ENCODE data around the gene HJV.
"Not testable (repeated sequence)": the region's sequence is repeated elsewhere in the genome, so short reads cannot be mapped to it uniquely, and the experiment has no call there.

Gene HJV, protein sequence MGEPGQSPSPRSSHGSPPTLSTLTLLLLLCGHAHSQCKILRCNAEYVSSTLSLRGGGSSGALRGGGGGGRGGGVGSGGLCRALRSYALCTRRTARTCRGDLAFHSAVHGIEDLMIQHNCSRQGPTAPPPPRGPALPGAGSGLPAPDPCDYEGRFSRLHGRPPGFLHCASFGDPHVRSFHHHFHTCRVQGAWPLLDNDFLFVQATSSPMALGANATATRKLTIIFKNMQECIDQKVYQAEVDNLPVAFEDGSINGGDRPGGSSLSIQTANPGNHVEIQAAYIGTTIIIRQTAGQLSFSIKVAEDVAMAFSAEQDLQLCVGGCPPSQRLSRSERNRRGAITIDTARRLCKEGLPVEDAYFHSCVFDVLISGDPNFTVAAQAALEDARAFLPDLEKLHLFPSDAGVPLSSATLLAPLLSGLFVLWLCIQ

DNA sequence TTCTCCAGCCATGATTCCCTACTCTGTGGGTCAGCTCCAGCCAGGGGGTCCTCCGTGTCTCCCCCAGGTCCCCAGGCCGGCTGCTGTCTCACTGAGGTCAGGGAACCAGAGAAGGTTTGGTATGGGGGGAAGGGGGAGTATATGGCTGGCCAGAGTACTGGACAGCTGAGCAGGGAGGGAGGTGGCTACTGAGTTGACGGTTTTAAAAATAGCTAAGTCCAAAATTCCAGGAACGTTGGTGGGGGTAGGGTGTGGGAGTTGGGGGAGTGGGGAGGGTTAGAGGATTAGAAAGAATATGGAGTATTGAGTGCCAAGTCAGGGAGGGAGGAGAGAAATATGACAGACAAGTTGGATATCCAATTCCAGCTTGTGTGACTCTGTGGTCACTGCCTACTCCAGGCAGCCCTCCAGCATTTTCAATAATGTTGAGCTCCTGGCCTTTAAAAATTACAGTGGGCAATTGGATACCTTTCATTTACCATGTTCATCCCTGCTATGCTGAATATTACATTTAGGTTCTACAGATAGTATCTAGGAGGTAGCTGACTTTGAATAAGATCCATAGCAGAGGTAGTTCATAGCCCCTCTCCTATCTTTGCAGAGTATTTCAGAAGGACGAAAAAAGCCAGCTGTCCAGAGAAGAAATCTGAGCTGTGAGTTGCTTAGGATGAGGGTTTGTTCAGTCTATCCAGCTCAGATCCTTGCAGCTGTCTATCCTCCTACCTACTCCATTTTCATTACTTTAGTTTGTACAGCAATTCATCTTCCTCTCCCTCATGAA is at the start of gene HJV:
Gene HJV, minus strand, starts transcription at position 114 of the 781 bp plus-strand sequence. CDS start 1,504 bp downstream, outside the sequence.
- no peak for FAIRE-seq

DNA sequence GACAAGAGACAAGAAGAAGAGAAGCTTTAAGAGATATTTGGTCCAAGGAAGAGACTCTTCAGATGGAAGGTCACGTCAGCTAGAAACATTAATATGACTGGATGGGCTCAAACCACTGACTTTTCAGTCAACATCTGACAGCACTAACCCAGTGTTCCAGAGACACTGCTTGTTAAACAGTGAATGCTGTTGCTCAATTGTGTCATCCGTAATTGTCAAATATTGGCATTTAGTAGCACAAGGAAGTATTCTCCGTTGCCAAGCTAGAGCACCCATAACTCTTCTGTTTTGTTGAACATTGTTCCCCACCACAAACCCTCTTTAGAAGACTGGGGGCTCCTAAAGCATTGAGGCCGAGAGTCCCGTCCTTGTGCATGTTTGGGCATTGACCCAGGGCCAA is 37.6 kb upstream of the HJV start:
- FAIRE-seq = not testable (repeated sequence)

DNA sequence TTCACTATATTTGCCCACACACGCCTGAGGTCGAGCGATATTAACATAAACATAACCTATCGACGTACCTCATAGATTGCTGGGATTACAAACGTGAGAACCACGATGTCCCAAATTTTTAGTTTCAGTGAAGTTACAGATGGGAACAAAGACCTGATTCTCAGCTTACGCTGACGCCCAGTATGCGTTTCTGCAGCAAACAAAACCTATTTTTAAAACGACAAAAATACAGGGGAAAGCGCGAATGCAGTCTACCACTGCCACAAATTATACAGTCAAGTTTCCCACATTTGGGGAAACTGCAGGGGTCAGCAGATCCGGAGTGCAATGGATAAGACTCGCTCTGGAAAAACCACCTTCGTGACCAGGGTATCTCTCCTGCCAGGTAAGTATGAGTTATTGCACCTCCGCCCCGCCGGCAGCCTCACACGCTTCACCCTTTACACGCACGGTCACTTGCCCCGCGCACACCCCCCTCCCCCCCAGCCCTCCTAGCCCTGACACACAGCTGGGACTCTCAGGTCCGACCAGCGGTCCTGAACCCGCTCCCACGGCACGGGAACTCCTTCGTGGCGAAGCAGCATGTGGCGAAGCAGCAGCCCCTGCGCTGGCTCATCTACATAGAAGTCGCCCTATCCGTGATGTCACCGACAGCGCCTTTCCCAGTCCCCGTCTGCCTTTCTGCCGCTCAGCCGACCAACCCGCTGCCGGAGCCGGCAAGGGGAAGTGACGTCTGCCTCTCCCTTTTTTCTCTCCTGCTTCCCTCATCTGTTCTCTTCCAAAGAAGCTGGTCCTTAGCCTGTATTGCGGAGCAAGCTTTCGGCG is 30.5 kb upstream of the HJV start:
- not testable (repeated sequence) for FAIRE-seq

DNA sequence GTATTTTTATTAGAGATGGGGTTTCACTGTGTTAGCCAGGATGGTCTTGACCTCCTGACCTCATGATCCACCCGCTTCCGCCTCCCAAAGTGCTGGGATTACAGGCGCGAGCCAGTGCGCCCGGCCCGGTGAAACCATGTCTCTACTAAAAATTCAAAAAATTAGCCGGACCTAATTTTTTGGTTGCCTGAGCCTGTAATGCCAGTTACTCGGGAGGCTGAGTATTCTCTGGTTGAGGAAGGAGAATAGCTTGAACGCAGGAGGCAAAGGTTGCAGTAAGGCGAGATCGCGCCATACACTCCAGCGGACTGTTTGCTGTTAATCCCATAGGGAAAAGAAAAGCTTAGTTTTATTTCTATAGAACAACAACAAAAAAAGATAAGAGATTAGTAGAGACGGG is 29.9 kb upstream of the HJV start:
- FAIRE-seq = no peak

DNA sequence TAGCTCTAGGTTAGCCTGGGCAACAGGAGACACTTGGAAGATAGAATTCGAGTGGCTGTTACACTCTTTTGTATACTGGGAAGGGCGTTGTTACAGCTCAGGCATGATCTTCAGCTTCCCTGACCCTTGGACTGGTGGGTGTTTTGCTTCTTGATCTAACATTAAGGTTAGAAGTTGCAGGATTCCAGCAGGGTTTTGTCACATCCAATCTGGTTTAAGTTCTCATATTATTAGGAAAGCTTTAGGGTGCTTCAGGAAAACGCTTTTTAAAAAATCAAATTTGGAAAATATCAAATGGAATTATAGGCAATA is 29.1 kb upstream of the HJV start:
- not testable (repeated sequence) for FAIRE-seq

DNA sequence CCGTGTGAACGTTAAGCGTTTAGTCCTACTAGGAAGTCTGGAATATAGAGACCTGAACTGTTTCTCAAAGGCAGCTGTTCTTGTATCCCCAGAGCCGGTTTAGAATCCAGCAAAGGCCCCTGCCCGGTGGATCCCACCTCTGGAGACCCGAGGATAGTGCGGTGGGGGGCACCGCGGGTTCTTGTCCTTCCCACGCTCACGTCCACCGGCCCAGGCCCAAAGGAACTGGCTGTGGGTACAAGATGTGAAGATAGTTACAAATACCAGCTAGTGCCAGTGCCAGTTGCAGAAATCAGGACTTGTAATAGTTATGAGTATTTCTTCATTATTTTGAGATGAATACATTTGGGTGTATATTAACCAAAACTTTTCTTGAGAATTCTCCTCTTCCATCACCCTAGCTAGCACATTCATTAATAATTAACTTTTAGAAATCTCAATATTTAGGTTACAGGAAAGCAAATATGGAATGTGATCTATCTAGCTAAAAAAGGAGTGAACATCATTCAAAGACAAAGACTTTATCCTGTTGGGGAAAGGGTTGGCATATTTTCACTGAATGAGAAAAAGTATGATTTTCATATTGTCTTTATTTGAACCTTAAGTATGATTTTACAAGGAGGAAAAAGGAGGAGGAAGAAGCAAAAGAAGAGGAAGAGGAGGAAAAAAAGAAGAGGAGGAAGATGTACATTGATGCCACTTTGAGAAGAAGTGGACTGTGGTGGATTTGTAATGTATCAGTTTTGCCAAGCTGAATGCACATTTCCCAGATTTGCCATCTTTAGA is 28.5 kb upstream of the HJV start:
- FAIRE-seq = not testable (repeated sequence)

DNA sequence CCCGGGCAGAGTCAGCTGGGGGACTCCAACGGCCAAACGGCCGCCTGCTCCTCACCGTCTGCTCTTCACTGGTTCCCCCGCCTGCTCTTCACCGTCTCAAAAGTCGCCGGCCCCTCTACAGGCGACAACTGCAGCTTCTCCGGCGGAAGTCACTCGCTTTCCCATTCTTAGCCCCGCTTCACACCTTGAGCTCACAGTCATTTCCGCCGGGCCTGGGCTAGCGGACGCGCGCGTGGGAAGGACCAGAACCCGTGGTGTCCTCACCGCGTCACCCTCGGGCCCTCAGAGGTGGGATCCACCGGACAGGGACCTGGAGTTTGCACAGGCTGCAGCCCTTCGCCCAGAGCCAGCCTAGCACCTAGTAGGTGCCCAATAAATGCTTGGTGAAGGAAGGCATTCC is 27.9 kb upstream of the HJV start:
- FAIRE-seq = no peak

DNA sequence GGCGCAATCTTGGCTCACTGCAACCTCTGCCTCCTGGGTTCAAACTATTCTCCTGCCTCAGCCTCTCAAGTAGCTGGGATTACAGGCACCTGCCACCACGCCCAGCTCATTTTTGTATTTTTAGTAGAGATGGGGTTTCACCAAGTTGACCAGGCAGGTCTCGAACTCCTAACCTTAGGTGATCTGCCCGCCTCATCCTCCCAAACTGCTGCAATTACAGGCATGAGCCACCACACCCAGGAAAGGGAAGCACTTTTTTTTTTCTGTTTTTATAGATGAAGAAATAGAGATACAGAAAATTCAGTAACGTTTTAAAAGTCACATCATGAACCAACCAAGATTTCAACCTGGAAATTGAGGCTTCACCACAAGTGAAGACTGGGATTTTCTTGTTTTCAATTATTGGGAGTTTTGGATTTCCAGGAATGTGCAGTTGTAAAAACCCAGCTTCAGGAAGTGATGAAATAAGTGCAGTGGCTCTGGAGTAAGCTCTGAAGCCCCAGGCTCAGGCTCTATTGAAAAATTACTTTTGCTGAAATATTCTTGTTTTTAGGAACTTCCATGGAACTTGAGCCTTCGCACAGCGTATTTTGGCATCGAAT is 27.1 kb upstream of the HJV start:
- not testable (repeated sequence) for FAIRE-seq

DNA sequence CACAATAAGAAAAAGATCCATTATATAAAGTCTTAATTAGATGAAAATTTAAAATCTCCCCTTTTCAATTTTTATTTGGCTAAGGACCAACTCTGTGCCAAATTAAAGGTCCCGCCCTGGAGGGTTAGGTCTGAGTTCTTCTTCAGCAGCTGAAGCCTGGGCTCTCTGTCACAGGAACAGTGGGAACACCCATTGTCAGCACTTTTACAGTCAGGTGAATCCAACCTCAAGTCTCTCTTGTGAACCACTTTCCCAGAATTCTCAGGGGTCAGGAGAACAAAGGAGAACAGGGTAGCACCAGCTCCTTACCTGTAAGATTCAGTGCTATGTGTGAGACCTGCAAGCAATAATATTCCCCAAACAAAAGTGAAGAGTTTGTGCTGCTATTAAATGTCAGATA is 25.1 kb upstream of the HJV start:
- FAIRE-seq = no peak

DNA sequence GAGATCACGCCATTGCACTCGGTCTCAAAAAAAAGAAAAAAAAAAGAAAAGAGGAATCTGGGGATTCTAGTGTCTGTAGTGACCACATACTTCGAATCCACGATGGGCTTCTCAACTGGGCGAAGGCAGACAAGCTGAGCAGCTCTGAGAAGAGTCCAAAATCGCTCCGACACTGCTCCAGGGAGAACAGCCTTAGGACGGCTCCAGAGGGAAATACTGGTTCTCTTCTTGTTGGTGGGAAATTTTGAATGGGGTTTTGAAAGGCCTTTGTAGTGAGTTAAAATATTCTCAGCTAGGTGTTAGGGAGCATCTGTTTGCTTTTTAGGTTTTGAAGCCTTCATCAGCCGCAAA is 18.3 kb upstream of the HJV start:
- no peak for FAIRE-seq

DNA sequence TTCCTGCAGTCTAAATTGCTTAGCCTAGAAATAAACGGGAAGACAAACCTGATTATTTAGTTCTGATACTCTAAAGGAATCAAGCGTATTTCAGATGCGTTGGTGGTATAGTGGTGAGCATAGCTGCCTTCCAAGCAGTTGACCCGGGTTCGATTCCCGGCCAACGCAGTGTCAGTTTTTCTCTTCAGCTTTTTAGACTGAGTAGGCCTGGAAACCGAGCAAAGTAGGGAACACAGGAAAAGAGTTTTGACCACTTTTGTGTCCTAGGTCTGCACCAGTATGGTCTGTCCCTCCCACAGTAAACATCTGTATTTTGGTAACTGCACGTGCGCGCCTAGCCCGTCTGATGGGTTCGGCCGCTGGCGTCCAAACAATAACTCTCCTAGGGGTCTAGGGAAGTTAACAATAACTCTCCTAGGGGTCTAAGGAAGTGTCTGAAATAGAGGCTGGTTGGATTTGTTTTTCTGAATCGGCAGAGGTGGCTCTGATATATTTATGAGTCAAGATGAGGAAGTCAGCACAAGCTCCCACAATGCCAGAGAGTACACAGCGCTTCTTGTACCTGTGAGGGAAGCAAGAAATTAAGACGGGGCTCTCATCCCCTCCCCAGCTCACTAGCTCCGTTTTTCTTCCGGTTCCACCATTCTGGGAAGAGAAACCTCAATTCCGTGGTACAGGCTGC is 15.6 kb upstream of the HJV start:
- FAIRE-seq = peak; percentile 99

DNA sequence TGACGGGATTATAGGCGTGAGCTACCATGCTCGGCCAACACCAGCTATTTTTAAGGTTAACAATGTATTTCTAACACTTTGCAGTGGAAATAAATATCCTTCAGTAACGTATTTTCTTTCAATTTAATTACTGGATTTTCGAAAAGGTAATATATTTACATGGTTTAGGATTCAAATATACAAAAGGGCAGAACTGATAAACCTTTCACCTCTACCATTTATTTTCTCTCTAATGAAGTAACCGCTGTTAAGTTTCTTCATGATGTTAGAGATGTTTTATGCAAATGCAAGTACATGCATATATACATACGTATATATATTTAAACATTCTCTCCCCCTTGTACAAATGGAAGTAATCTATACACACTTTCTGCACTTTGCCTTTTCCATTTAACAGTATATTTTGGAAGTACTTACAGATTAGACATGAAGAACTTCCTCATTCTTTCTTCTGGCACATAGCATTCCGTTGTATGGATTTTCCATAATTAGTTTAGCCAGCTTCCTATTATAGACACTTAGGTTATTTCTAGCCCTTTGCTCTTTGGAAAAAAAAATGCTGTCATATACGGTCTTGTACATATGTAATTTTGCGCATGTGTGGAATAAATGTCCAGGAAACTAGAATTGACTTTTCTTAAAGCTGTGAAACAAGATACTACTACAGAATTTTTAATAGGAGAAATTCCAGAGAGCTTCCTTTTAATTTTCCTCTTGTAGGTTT is 14.9 kb upstream of the HJV start:
- no peak for FAIRE-seq

DNA sequence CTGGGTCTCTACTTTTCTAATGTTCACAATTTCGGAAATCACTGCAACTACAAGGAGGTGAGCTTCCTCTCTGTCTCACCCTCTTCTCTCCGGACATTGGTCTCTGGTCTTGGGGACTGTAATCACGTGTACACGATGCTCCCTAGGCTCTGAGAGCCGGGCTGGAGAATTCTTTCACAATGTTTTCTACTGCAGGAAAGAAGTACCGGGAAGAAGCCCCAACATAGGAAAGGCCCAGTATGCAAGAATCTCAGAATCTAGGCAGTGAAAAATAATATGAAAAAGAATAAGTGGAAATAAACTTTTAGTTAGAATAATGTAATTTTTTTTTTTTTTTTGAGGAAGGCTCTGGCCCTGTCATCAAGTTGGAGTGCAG is 13.5 kb upstream of the HJV start:
- no peak for FAIRE-seq

DNA sequence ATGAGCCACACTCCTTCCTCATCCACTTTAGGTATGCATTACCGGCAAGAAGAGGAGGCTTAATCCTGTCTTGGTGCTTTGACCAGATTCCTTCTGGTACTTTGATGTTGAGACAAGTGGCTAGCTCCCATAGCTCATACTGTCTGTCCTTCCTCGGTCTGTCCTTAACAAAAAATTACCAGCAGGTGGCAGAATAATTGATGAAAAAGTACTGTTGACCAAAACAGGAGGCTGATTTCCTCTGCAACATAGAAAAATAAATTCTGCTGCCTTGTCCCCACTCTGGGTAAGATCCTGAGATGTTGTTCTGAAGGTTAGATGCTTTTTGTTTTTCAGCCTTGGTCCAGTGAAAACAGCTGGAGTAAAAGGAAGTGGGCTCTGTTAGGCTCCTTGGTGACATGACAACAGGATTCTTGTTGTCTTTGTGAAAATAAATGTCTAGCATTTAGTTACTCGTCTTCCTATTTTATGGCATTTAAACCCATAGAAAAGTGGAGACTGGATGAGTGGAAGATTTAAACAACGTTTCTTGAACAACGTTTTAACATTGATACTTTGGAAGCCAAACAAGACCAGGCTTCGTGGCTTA is 11.2 kb upstream of the HJV start:
- peak; percentile 81 for FAIRE-seq

DNA sequence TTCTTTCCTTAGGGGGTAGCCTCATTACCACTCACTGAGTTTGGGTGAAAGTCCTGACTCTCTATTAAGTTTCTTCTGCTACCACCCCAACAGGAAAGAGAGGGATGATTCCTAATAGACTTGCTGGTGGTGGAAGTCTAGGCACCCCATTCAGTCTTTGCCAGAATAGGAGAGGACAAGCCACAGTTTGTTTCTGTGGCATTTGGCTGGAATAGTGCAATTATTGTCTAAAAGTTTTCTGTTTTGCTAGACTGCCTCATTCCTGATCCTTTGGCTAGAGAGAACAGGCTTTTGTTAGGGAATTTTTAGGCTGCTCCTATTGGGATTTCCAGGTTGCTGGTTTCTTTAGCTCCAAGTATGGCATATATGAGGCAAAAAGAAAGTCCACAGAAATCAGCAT is 9.9 kb upstream of the HJV start:
- FAIRE-seq = no peak

DNA sequence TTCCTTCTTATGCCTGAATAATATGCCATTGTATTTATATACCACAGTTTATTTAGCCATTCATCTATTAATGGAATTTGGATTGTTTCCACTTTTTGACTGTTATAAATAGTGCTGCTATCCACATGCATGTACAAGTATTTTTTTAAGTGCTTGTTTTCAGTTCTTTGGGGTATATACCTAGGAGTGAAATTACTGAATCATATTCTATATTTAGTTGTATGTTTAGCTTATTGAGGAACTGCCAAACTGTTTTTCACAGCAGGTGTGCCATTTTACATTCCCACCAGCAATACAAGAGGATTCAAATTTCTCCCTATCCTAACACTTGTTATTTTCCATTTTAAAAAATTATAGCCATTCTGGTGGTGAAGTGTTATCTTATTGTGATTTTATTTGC is 7.6 kb upstream of the HJV start:
- FAIRE-seq = no peak

DNA sequence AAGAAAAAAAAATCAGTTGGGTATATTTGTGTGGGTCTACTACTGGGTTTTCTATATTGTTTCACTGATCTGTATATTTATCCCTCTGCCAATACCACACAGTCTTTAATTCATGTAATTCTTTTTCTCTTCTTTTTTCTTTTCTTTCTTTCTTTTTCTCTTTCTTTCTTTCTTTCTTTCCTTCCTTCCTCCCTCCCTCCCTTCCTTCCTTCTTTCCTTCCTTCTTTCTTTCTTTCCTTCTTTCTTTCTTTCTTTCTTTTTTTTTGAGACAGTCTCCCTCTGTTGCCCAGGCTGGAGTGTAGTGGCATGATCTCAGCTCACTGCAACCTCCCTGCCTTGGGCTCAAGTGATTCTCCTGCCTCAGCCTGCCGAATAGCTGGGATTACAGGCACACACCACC is 5.1 kb upstream of the HJV start:
- FAIRE-seq = not testable (repeated sequence)

DNA sequence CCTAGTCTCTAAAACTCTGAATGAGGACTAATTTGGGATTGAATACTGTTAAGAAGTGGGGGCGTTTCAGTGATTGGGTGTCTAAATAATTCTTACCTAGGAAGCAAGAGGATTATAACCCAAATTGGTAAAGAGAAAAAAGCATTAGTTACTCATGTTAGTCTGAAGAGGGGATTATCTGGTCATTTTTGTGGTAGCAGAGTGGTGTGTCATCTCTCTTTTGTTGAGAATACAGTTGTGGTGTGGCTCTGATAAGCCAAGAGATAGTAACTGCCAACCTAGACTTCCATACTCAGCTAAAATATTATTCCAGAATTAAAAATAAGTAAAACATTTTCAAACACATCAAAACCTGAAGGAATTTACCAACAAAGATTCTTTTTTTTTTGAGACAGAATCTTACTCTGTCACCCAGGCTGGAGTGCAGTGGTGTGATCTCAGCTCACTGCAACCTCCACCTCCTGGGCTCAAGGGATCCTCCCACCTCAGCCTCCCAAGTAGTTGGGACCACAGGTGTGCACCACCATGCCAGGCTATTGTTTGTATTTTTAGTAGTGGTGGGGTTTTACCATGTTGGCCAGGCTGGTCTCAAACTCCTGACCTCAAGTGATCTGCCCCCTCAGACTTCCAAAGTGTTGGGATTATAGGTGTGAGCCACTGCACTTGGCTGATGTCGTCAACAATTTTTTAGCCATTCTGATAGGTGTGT is 4.4 kb upstream of the HJV start:
- FAIRE-seq = not testable (repeated sequence)

DNA sequence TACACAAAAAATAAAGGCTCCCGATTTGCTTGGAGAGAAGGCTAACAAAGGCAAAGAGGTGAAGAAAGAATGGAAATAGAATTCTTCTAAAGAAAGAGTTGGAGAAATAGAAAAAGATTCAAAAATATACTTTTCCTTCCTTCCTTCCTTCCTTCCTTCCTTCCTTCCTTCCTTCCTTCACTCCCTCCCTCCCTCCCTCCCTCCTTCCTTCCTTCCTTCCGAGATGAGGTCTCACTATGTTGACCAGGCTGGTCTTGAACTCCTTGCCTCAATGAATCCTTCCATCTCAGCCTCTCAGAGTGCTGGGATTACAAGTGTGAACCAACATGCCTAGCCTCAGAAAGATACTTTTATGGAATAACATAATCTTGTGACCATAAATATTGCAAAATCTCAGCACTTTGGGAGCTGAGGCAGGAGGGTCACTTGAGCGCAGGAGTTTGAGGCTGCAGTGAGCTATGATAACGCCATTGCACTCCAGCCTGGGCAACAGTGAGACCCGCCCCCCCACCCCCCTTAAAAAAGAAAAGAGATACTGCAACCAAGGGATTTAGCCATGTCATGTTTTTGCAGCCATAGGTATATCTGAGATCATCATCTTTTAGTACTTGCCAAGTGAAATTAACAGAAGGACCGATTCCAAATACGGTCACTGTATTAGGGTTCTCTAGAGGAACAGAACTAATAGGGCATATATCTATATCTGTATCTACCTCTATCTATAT is 1.0 kb upstream of the HJV start:
- FAIRE-seq = no peak

All from islet of Langerhans (tissue), 1 donor.